Limb (tissue), 2 donors: ENCODE measurements around the gene PHLDA2.
"Not testable (repeated sequence)": the region's sequence is repeated elsewhere in the genome, so short reads cannot be mapped to it uniquely, and the experiment has no call there.

Experiments
- DNase-seq, 2 donors: peaks; one replicate each; pipeline ENCODE4 v3.0.0-alpha.2; 2016; ENCODE audit errors: extremely low spot score in 2 of 2

The PHLDA2 gene

GRCh38 chr11:2945031-2945756 lies 16.0 kb upstream of the PHLDA2 start:
- DNase-seq, result peak; percentile 76 to 81

- no peak for DNase-seq
Measured at GRCh38 chr11:2944530-2944929, 15.3 kb upstream of the PHLDA2 start.

- no peak for DNase-seq
Measured at GRCh38 chr11:2943711-2944118, 14.5 kb upstream of the PHLDA2 start.

- no peak for DNase-seq
Measured at GRCh38 chr11:2942872-2943710, 13.9 kb upstream of the PHLDA2 start.

- no peak for DNase-seq
Measured at GRCh38 chr11:2942447-2942846, 13.2 kb upstream of the PHLDA2 start.

GRCh38 chr11:2940921-2941821 lies 12.0 kb upstream of the PHLDA2 start:
- DNase-seq, result peak in 1 of 2 donors; percentile 38

GRCh38 chr11:2940147-2940920 lies 11.1 kb upstream of the PHLDA2 start:
- peak in 1 of 2 donors; percentile 38 for DNase-seq

- DNase-seq, result not testable (repeated sequence)
Measured at GRCh38 chr11:2938458-2939418, 9.5 kb upstream of the PHLDA2 start.

- not testable (repeated sequence) for DNase-seq
Measured at GRCh38 chr11:2937641-2938457, 8.6 kb upstream of the PHLDA2 start.

GRCh38 chr11:2934611-2935239 lies 5.5 kb upstream of the PHLDA2 start:
- no peak for DNase-seq

GRCh38 chr11:2934021-2934550 lies 4.9 kb upstream of the PHLDA2 start:
- no peak for DNase-seq

- DNase-seq, result peak in 1 of 2 donors; percentile 34
Measured at GRCh38 chr11:2933375-2934020, 4.3 kb upstream of the PHLDA2 start.

- no peak for DNase-seq
Measured at GRCh38 chr11:2932850-2933251, 3.6 kb upstream of the PHLDA2 start.

GRCh38 chr11:2931771-2932738 lies 2.8 kb upstream of the PHLDA2 start:
- no peak for DNase-seq

GRCh38 chr11:2931420-2931746 lies 2.2 kb upstream of the PHLDA2 start:
- no peak for DNase-seq

GRCh38 chr11:2930704-2931419 lies 1.6 kb upstream of the PHLDA2 start:
- no peak for DNase-seq
